GM21529 (cell line): ENCODE measurements around the gene EIF4H.
"Not testable (repeated sequence)": the region's sequence is repeated elsewhere in the genome, so short reads cannot be mapped to it uniquely, and the experiment has no call there.

Experiments
- ATAC-seq: cut with Tn5 transposase; IDR thresholded peaks from one replicate; pipeline ENCODE4 v1.9.1; 2021; ENCODE audit not compliant: unreplicated experiment

The EIF4H gene

DNA sequence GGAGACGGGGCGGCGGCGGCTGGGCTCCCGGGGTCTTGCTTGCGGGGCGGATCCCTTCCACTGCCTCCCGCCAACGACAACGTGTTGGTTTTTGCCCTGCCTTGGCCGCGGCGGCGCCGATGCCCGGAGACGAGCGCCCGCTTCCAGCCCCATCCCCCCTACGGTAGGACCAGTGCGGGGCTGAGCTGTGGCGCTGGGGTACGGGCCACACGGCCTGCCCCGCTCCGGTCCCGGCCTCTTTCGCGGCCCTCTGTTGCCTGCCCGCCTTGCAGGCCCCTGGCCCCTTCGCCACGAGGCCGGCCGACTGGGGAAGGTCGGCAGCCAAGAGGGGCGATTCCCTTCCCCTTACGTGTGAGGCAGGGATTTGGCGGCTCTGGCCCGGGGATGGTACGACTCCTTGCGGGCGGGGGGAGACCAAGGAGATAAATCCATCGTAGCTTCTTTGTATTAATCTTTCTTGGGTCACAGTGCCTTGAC is 488 bp downstream of the EIF4H start:
- peak; percentile 21 for ATAC-seq

DNA sequence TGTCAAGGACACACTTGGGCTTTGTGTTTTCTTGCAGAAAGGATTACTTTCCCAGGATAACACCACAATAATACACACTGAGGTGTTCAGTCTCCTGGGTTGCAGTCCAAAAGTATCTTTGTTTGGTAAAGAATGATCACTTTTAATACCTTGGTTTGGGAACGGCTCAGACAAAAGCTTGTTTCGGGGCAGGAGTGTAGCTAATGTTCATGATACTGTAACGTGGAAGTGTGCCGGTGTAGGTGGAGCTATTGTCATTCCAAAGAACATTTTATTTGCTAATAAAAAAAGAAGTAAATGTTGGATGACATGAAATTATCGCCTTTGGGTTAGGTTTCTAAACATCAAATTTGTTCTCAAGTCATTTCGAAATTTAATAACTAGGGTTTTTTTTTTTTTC is 1.2 kb downstream of the EIF4H start:
- ATAC-seq = no peak

DNA sequence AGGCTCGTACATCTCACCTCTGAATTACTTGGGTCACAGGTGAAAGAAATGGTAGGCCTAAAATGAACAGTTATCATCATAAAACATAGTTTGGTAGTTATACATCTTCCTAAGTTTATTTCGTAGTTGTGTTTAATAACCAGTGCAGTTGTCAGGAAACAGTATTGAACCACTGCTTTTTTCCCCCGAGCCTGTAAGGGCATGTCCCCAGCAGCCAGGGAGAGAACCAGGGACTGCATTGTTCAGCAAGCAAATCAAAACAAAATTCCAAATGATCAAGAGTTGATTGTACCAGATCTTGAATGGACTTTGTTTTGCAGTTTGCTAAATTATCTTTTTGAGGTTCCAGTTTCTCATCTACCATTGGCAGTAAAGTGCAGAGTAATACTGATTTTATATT is 2.4 kb downstream of the EIF4H start:
- ATAC-seq = no peak

DNA sequence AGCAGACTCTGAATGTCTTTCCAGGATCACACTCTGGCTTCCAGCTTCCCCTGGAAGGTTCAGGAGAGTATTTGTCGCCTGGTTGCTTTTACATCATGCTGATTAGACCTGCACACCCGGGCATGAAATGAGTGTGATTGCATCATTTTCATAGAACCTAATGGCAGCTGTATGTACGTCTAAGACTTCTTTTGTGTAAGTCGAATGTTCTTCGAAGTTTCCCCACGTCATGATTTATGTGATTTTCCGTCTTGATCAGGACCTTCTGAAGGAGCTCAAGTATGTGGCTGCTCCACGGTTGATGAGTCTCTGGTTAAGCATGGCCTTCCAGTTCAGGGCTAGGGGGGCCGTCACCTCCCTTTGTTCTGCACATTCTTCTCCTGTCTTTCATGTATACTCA is 4.5 kb downstream of the EIF4H start:
- no peak for ATAC-seq

DNA sequence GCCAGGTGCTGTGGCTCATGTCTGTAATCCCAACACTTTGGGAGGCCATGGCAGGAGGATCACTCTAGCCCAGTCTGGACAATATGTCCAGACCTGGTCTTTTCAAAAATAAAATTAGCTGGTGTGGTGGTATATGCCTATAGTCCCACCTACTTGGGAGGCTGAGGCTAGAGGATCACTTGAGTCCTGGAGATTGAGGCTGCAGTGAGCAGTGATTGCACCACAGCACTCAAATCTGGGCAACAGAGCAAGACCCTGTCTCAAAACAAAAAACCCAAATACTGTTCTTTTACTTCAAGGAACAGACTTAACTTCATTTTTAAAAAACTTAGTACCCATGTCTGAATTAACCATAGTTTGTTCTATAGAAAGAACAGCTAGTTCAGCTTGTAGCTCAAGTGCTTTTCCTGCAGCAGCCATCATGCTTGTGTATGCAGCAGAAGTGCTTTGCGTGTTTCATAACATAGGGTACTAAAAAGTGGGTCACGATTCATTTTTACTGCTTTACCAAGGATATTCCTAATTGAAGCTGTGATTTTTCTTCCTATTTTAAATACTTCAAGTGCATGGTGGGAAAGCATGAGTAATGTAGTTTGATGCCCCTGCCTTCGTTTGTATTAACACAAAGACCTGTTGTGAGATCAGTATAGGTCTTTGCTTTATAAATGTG is 5.9 kb downstream of the EIF4H start:
- no peak for ATAC-seq

DNA sequence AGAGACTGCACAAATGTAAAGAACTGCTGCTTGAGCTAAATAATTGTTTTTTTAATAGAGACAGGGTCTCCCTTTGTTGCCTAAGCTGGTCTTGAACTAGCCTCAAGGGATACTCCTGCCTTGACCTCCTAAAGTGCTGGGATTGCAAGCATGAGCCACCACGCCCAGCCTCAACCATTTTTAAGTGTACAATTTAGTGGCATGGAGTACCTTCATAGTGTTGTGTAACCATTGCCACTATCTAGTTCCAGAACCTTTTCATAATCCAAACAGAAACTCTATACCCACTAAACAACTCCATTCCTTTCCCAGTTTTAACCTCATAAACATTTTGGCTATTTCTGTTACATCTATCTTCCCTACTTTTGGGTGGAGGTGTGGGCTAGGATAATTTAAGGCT is 6.7 kb downstream of the EIF4H start:
- ATAC-seq = no peak

DNA sequence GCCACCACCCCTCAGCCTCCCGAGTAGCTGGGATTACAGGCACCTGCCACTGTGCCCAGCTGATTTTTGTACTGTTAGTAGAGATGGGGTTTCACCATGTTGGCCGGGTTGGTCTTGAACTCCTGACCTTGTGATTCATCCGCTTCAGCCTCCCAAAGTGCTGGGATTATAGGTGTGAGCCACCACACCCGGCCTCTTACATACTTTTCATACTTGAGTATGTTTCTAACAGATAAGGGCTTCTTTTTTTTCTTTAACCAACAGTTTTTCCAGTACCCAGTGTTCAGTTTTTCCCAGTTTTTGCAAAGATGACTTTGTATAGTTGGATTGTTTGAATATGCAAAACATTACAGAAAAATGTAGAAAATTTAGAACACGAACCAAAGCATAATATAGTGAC is 7.7 kb downstream of the EIF4H start:
- ATAC-seq = no peak

DNA sequence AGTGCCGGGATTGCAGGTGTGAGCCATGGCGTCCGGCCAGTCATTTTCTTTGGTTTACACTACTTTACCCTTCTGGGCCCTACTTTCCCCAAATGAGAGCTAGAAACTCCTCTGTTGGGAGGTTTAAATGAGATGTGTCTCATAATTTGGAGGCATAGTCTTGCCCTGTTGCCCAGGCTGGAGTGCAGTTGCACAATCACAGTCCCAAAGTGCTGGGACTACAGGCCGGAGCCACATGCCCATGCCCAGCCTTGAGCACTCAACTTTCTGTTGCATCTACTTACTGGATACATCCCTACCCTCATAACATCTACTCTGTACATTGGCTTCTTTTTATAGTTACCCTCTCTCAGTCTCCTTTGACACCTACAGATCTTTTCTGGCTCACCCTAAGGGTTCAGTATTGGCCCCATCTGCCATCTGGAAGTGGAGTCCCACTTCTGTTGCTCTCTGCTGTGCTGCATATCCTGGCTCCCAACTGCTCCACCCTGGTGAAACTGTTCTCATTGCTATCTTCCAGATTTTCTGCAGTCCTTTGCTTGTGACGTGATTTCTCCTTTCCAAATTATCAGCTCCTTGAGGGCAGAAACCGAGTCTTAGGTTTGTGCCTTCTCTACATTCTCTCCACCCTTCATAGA is 8.4 kb downstream of the EIF4H start:
- no peak for ATAC-seq

DNA sequence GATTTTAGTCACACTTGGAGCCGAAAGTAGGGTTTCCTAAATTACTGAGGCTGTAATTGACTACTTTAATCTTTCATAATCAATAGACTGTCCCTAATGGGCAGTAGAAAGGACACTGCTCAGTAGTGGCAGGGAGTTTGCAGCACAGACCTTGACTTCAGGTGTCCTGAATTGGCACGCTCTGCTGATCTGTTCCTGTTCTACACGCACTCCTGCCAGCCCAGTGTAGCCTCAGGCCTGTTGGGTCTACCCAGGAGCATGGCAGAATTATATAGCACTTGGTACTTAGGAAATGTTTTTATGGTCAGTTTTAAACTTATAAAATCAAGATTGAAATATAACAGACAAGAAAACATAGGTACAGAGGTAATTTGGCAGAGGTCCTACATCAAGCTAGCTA is 9.0 kb downstream of the EIF4H start:
- ATAC-seq = no peak

DNA sequence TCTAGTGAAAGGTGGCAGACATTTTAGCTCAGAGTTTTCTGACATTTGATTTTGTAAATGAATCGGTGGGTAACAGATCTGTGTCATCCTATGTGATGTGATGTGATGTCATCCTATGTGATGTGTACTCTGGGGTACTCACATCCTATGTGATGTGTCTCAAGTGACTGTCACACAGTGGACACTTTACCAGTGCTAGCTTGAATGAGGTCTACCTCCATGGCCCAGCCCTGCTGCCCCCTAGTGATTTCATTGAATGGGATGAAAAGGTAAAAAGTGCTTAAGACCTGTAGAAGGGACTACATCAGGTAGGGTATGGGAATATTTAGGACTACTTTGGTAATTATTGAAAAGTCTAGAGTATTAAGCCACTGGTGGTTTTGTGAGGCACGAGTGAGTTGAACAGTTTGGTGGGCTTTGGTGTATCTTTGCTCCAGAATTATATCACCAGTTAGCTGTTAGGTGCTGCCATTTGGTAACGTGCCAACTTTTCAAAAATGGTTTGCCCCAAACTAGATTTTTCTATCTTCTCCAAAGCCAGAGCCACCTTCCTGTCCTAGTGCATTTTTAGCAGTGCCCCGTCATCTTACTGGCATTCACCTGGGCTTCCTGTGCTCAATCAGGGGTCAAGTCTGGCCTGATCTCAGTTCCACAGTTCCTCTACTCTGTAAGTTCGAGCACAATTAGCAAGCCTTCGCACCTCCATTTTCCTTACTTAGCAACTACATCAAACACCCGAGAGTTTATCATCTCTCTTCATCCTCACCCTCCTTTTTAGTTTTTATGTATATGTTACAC is 9.7 kb downstream of the EIF4H start:
- ATAC-seq = no peak

DNA sequence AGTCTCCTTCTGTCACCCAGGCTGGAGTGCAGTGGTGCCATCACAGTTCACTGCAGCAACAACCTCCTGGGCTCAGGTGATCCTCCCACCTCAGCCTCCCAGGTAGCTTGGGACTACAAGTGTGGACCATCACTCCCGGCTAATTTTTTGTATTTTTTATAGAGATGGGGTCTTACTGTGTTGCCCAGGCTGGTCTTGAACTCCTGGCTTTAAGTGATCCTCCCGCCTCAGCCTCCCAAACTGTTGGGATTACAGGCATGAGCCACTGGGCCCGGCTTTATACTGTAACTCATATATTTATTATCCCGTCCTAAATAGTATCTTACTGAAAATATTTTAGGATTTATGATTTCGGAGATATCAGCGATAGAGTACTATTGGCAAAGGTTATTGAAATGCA is 10.9 kb downstream of the EIF4H start:
- no peak for ATAC-seq

DNA sequence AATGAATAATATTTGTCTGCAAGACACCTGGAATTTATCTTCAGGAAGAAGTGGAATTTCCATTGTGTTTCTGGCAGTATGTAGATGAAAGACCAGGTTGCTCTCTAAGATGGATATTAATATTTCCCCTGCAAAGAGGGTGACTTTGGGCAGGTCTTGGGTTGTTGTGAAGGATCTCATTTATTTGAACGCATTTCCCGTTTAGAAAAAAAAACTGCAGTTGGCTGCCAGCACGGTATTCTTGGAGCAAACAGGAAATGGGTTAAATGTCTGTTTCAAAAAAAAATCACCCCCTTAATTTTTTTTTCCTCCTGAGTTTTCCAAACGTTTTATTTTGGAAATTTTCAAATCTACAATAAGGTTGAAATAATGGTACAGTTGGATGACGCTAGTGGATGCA is 11.5 kb downstream of the EIF4H start:
- no peak for ATAC-seq

DNA sequence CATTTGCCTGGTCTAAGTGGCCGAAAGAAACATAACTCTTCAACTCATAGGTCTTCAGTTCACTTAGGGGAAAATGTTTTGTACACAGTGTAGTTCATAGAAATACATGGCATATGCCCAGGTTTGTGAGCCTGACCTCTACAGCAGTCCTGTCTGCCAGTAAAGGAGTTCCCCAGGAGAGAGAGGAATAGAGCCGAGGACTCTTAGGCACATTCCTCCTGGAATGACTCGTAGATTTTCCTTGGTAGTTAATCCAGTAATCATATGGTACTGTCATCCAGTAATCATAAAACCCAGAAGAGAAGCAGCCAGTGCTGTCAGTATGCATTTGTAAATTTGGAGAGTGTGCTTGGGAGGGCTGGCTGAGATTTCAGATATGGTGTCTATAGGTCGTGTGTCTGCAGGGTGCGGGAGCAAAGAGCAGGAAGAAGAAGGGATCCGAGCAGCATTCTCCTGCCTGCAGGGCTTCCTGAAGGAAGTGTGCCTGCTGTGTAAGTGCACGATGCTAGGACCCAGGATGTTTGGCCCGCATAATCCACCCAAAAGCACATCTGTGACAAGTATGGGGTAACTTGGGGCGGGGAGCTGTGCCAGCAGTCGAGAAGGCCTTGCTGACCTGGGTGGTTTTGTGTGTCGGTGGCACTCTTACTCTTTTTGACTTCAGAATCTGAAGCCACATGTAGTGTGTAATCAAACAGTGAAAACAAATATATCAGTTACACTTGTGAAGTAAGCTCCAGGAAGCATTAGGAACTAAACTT is 13.9 kb downstream of the EIF4H start:
- no peak for ATAC-seq

DNA sequence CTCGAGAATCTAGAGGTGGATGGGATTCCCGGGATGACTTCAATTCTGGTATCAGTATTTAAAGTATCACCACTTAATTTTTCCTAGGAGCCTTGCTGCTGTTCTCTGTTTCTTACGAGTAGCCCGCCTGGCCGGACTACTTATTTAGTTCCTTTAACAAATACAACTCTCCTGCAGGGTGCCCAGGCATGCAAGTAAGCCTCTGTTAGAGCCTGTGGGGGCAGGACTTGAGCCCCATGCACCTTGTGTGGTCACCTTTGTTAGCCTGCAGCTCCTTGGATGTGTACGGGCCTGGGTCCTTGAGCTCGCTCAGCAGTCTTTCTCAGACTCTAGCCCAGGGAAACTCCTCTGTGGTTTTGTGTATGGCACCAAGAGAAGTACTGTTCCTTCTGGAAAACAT is 16.1 kb downstream of the EIF4H start:
- ATAC-seq = no peak

DNA sequence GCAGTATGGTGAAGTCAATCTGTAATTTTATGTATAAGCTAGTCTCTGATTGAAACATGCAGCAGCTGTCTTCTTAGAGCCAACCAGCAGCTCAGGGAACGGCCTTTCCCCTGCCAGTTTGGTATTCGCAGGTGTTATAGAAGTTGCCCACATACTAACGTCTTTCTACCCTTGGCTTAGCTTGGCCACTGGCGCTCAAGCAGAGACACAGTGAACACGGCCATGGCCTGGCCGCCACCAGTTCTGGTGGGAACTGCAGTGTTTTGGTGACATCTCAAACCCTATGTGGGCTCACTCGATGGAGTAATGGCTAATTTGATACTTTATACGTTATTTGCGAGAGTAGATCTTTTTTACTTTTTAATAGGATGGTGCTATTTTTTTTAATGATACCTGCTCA is 17.1 kb downstream of the EIF4H start:
- no peak for ATAC-seq

DNA sequence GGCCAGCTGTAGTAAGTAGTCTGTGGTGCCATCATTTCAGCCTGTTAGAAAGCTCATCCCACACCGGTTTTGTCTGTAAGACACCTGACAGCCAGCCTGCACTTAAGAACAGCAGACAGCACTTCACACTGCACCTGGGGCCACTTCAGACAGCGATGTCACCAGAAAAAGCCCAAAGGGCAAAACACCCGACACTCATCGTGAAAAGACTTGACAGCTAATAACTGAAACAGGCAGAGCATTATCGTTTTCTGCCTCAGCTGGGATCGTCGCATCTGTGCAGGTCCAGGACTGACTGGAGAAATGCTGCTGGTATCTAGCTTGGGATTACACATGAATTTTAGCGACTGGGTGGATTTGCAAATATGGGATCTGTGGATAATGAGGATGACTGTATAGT is 18.9 kb downstream of the EIF4H start:
- no peak for ATAC-seq

DNA sequence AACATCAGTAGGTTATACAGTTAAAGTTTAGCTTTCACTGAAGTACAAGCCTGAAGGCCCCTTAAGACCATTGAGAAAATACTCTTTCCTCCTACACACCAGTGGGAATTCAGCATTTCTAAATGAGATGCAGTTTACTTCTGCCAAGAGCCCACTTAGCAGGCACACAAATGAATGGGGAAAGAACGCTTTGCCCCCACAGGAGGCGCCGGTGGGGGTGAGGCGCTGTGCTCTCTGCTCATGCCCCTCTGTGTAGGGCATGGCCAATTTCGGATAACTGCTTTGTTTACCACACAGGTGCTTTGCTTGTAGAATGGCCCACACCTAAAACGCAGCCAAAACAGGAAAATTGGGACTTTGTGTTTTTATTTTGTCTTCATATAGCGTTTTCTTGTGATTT is 19.8 kb downstream of the EIF4H start:
- ATAC-seq = no peak

DNA sequence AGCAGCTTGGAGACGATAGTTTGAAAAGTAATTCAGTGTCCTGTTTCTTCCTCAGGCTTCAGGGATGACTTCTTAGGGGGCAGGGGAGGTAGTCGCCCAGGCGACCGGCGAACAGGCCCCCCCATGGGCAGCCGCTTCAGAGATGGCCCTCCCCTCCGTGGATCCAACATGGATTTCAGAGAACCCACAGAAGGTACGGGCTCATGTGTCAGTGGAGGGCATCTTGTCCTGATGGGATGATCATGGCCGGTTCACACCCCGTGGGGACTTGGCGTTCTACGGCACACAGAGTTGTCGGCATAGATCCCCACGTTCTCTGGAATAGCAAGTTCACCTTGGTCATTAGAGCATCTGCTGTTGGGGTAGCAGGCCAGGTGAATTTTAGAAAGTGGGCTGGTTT is 20.5 kb downstream of the EIF4H start:
- ATAC-seq = no peak

DNA sequence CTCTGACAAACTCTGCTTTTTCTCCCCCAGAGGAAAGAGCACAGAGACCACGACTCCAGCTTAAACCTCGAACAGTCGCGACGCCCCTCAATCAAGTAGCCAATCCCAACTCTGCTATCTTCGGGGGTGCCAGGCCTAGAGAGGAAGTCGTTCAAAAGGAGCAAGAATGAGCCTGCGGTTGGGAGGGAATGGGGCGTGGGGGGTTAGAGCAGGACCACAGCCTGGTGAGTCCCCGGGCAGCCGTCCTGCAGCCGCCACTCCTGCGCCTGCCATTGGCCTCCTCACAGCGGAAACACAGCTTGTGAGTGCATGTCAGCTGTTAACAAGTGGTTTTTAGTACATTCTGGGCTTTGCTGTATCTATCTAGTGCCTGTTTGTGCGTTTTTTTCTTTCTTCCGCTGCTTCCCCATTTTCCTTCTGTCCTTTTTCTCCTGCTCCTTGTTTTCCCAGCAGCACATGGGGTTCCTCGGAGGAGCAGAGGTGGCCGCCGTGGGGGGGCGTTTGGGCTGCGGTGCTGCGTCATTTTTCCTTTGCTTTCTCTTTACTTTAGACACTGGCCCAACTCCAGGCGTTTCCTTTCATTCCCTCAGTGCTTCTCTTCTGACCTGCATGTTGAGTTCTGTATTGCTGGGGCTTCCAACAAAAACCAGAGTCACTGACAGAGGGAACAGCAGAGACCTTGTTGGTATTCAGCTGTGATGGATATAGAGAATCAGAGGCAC is 21.1 kb downstream of the EIF4H start:
- not testable (repeated sequence) for ATAC-seq

DNA sequence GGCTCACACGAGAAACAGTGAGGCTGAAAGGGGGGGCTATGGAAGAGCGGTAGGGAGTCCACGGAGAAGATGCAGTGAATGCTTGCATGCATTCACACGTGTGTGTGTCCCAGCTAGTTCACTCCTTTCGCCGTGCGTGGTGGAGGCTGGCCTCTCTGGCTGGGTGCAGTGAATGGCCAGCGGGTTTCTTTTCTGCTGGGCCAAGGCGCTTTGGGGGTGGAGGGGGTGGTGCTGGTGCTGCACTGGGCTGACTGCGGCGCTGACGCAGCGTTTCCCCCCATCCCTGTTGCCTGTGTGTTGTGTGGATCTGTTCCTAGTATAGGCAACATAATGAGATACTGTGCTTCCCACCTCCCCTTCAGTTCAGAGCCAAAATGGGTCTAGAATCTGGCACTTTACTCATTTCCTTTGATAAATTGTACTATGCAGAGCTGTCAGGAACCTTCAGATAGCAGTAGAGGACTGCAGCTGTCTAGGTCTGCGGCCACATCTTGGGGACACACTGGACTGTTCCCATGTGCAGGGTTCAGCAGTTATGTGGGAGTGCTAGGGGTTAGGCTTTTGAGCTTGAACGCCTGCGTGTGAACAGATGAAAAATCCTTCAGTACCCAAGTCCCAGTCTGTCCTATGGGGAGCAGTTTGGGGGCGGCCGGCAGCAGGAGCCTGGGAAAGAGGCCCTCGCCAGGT is 22.0 kb downstream of the EIF4H start:
- ATAC-seq = not testable (repeated sequence)
